ENCODE measurements around the gene KRT23.

The KRT23 gene

GRCh38 chr17:40937384-40937819 is at the start of gene KRT23:
TSS of gene KRT23 (minus strand) at chr17:40937646. CDS start at chr17:40936603, 1,043 bp downstream.
- no peak for ATAC-seq

GRCh38 chr17:40986920-40987319 is 49.5 kb upstream of the KRT23 start:
- no peak for ATAC-seq

GRCh38 chr17:40984226-40984625 is 46.8 kb upstream of the KRT23 start, which contains the start of gene KRT40:
TSS of gene KRT40 (minus strand) at chr17:40984326. CDS start at chr17:40984273, 53 bp downstream.
- no peak for ATAC-seq

GRCh38 chr17:40981115-40981514 is 43.7 kb upstream of the KRT23 start:
- no peak for ATAC-seq

- ATAC-seq: no peak
Observed at GRCh38 chr17:40980596-40980995, 43.1 kb upstream of the KRT23 start.

GRCh38 chr17:40980117-40980516 is 42.7 kb upstream of the KRT23 start:
- ATAC-seq: no peak

GRCh38 chr17:40978575-40979151 is 41.2 kb upstream of the KRT23 start:
- ATAC-seq: no peak

GRCh38 chr17:40975516-40975915 is 38.1 kb upstream of the KRT23 start:
- no peak for ATAC-seq

- ATAC-seq: no peak
Observed at GRCh38 chr17:40974366-40974765, 36.9 kb upstream of the KRT23 start.

GRCh38 chr17:40967582-40967981 is 30.1 kb upstream of the KRT23 start:
- ATAC-seq: no peak

- ATAC-seq: no peak
Observed at GRCh38 chr17:40966848-40967247, 29.4 kb upstream of the KRT23 start, which contains the start of gene KRT39. TSS of gene KRT39 (minus strand) at chr17:40966948. CDS start at chr17:40966856, 92 bp downstream.

- peak in 1 of 2 donors; percentile 43 for ATAC-seq
Observed at GRCh38 chr17:40963838-40964237, 26.4 kb upstream of the KRT23 start.

GRCh38 chr17:40962059-40962561 is 24.7 kb upstream of the KRT23 start:
- ATAC-seq: no peak

GRCh38 chr17:40961591-40961990 is 24.1 kb upstream of the KRT23 start:
- no peak for ATAC-seq

GRCh38 chr17:40960144-40960543 is 22.7 kb upstream of the KRT23 start:
- no peak for ATAC-seq

- no peak for ATAC-seq
Observed at GRCh38 chr17:40958086-40958953, 20.9 kb upstream of the KRT23 start.

GRCh38 chr17:40956401-40957254 is 19.2 kb upstream of the KRT23 start:
- no peak for ATAC-seq

- no peak for ATAC-seq
Observed at GRCh38 chr17:40953881-40954280, 16.4 kb upstream of the KRT23 start.

GRCh38 chr17:40952661-40953060 is 15.2 kb upstream of the KRT23 start:
- ATAC-seq: no peak

- no peak for ATAC-seq
Observed at GRCh38 chr17:40952154-40952553, 14.7 kb upstream of the KRT23 start.

- ATAC-seq: no peak
Observed at GRCh38 chr17:40951011-40951622, 13.7 kb upstream of the KRT23 start.

- no peak for ATAC-seq
Observed at GRCh38 chr17:40950176-40950575, 12.7 kb upstream of the KRT23 start.

All from activated CD4-positive, CD25-positive, alpha-beta regulatory T cell treated with anti-CD3 and anti-CD28 coated beads, Interleukin-2, amount 50 U/mL, for 24 hours (primary cell).